Measurements from ENCODE around the gene COL4A6.

Gene COL4A6

GRCh38 chrX:108473979-108474378, 35.8 kb upstream of the COL4A6 start:
- Histone ChIP-seq H3K9ac (ENCODE audit: low read length) (no peak overlapping the region), H3F3A (ENCODE audit: insufficient read depth, low read length) (no peaks in the 10 kb centered on the region), H3K36me3 (ENCODE audit: insufficient read depth, low read length) (no peaks in the 10 kb centered on the region), H3K79me2 (ENCODE audit: insufficient read depth, low read length) (no peaks in the 10 kb centered on the region), H3K9me3 (ENCODE audit: low read length) (no peaks in the 10 kb centered on the region), H3K27ac (ENCODE audit: low read depth, low read length, poor library complexity, severe bottlenecking) (no peak overlapping the region), H2AFZ (ENCODE audit: low read length) (no peak overlapping the region), H3K4me2 (ENCODE audit: low read length) (no peak overlapping the region), H3K4me1 (ENCODE audit: insufficient read depth, low read length, severe bottlenecking) (no peaks in the 10 kb centered on the region), H3K4me3 (ENCODE audit: low read depth, low read length, poor library complexity, severe bottlenecking) (no peak overlapping the region), H4K20me1 (ENCODE audit: insufficient read depth, low read length) (no peaks in the 10 kb centered on the region), H3K27me3 (ENCODE audit: insufficient read depth, low read length) (no peaks in the 10 kb centered on the region), H3K9me2 (ENCODE audit: low read depth, low read length) (no peaks in the 10 kb centered on the region)
- TF ChIP-seq EZH2 (IDR thresholded peaks at IDR 0.05; ENCODE audit: borderline replicate concordance, low read length) (no peak), CTCF (IDR thresholded peaks at IDR 0.05; ENCODE audit: low read length) (no peak)

GRCh38 chrX:108468486-108468885, 30.3 kb upstream of the COL4A6 start:
- no peak overlapping the region for H3K4me2 ChIP-seq (ENCODE audit: low read length)
- no peak overlapping the region for H2AFZ ChIP-seq (ENCODE audit: low read length)
- H3F3A ChIP-seq (ENCODE audit: insufficient read depth, low read length), result no peaks in the 10 kb centered on the region
- no peaks in the 10 kb centered on the region for H3K4me1 ChIP-seq (ENCODE audit: insufficient read depth, low read length, severe bottlenecking)
- no peaks in the 10 kb centered on the region for H3K36me3 ChIP-seq (ENCODE audit: insufficient read depth, low read length)
- no peaks in the 10 kb centered on the region for H4K20me1 ChIP-seq (ENCODE audit: insufficient read depth, low read length)
- no peak overlapping the region for H3K9ac ChIP-seq (ENCODE audit: low read length)
- H3K9me3 ChIP-seq (ENCODE audit: low read length), result no peaks in the 10 kb centered on the region
- H3K27me3 ChIP-seq (ENCODE audit: insufficient read depth, low read length), result no peaks in the 10 kb centered on the region
- no peaks in the 10 kb centered on the region for H3K9me2 ChIP-seq (ENCODE audit: low read depth, low read length)
- TF ChIP-seq EZH2 (IDR thresholded peaks at IDR 0.05; ENCODE audit: borderline replicate concordance, low read length), result no peak
- TF ChIP-seq CTCF (IDR thresholded peaks at IDR 0.05; ENCODE audit: low read length), result no peak
- H3K4me3 ChIP-seq (ENCODE audit: low read depth, low read length, poor library complexity, severe bottlenecking), result no peak overlapping the region
- H3K79me2 ChIP-seq (ENCODE audit: insufficient read depth, low read length), result no peaks in the 10 kb centered on the region
- H3K27ac ChIP-seq (ENCODE audit: low read depth, low read length, poor library complexity, severe bottlenecking), result no peak overlapping the region

- Histone ChIP-seq H3K9me2 (ENCODE audit: low read depth, low read length) (no peaks in the 10 kb centered on the region), H3K27ac (ENCODE audit: low read depth, low read length, poor library complexity, severe bottlenecking) (no peak overlapping the region), H3K4me3 (ENCODE audit: low read depth, low read length, poor library complexity, severe bottlenecking) (no peak overlapping the region), H2AFZ (ENCODE audit: low read length) (no peak overlapping the region), H4K20me1 (ENCODE audit: insufficient read depth, low read length) (no peaks in the 10 kb centered on the region), H3K4me1 (ENCODE audit: insufficient read depth, low read length, severe bottlenecking) (no peaks in the 10 kb centered on the region), H3K9ac (ENCODE audit: low read length) (no peak overlapping the region), H3F3A (ENCODE audit: insufficient read depth, low read length) (no peaks in the 10 kb centered on the region), H3K4me2 (ENCODE audit: low read length) (no peak overlapping the region), H3K27me3 (ENCODE audit: insufficient read depth, low read length) (no peaks in the 10 kb centered on the region), H3K79me2 (ENCODE audit: insufficient read depth, low read length) (no peaks in the 10 kb centered on the region), H3K36me3 (ENCODE audit: insufficient read depth, low read length) (no peaks in the 10 kb centered on the region), H3K9me3 (ENCODE audit: low read length) (no peaks in the 10 kb centered on the region)
- TF ChIP-seq EZH2 (IDR thresholded peaks at IDR 0.05; ENCODE audit: borderline replicate concordance, low read length) (no peak), CTCF (IDR thresholded peaks at IDR 0.05; ENCODE audit: low read length) (no peak)
Measured at GRCh38 chrX:108464604-108465003, 26.4 kb upstream of the COL4A6 start.

All from OCI-LY1 (cell line).